Measurements from ENCODE around the gene FLT1.

DNA sequence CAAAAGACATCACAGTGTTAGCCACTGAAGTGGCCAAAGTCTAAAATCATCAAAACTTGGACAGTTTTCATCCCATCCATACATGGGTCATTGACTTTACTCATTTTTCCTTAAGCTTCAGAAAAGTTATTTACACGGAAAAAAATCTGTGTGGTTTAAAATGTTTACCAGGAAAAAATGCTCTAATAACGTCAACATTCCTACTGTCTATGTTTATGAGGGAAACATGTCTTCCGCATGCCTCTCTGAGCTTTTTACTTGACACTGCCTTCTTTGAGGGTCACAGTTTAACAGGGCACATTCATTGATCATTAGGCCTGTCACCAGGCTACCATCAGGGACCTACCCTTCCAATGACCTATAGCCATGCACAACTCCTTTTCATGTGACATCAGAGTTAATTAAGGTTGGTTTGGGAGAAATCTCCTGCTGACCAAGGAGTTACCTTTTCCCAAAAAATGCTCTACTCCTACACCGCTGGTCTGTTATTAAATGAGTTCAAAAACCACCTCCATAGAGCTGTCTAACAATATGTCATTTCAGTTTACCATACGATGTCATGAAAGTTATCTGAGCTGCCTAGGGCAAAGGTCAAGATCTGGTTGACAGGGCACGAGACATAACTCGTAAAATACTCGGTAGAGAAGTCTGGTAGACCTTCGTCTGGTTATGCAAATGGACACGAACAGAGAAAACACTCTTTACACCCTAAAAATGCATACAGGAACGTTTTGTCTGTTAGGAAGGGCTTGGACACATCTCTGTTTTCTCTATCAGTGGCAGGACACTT is 17.8 kb downstream of the FLT1 start:
- TF ChIP-seq GATA3 (IDR thresholded peaks at IDR 0.05; ENCODE audit: low read depth, low read length) (no peak), GATA2 (IDR thresholded peaks at IDR 0.05; ENCODE audit: low read depth, low read length) (no peak)

Measured in SH-SY5Y (cell line).